Measurements from ENCODE around the gene SERPINA1. TPM values are rescaled to one million over a fixed set of nuclear protein-coding genes. Genes with fewer than 3 reads are reported as not detected.

Gene SERPINA1
- total and polyA plus RNA-seq, 4 donors = 10,220 to 47,972 (median 25,583) TPM

DNA sequence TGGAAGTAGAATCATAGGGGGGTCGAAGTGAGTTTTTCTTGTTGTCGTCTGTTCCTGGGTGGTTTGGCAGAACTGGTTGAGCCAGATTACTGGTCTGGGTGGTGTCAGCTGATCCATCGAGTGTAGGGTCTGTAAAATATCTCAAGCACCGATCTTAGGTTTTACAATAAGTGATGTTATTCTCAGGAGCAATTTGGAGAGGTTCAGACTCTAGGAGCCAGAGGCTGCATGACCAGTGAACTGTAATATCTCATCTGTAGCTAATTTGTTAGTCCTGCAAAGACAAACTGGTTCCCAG is 9.7 kb upstream of the SERPINA1 start:
- TF ChIP-seq, protein P1, sequence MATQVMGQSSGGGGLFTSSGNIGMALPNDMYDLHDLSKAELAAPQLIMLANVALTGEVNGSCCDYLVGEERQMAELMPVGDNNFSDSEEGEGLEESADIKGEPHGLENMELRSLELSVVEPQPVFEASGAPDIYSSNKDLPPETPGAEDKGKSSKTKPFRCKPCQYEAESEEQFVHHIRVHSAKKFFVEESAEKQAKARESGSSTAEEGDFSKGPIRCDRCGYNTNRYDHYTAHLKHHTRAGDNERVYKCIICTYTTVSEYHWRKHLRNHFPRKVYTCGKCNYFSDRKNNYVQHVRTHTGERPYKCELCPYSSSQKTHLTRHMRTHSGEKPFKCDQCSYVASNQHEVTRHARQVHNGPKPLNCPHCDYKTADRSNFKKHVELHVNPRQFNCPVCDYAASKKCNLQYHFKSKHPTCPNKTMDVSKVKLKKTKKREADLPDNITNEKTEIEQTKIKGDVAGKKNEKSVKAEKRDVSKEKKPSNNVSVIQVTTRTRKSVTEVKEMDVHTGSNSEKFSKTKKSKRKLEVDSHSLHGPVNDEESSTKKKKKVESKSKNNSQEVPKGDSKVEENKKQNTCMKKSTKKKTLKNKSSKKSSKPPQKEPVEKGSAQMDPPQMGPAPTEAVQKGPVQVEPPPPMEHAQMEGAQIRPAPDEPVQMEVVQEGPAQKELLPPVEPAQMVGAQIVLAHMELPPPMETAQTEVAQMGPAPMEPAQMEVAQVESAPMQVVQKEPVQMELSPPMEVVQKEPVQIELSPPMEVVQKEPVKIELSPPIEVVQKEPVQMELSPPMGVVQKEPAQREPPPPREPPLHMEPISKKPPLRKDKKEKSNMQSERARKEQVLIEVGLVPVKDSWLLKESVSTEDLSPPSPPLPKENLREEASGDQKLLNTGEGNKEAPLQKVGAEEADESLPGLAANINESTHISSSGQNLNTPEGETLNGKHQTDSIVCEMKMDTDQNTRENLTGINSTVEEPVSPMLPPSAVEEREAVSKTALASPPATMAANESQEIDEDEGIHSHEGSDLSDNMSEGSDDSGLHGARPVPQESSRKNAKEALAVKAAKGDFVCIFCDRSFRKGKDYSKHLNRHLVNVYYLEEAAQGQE (IDR thresholded peaks at IDR 0.05) = no peak
- TF ChIP-seq HNF4A (conservative IDR thresholded peaks at IDR 0.05) (no peak), RAD21 (IDR thresholded peaks at IDR 0.05) (no peak)
- TF ChIP-seq, protein P2, sequence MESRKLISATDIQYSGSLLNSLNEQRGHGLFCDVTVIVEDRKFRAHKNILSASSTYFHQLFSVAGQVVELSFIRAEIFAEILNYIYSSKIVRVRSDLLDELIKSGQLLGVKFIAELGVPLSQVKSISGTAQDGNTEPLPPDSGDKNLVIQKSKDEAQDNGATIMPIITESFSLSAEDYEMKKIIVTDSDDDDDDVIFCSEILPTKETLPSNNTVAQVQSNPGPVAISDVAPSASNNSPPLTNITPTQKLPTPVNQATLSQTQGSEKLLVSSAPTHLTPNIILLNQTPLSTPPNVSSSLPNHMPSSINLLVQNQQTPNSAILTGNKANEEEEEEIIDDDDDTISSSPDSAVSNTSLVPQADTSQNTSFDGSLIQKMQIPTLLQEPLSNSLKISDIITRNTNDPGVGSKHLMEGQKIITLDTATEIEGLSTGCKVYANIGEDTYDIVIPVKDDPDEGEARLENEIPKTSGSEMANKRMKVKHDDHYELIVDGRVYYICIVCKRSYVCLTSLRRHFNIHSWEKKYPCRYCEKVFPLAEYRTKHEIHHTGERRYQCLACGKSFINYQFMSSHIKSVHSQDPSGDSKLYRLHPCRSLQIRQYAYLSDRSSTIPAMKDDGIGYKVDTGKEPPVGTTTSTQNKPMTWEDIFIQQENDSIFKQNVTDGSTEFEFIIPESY (IDR thresholded peaks at IDR 0.05) = no peak
- no peak overlapping the region for H3K27ac ChIP-seq (ENCODE audit: low read depth in 1 of 2, low read length in 2 of 2)
- DNase-seq (ENCODE audit: low spot score) = no peak
- H3K9me3 ChIP-seq (ENCODE audit: control insufficient read depth in 4 of 4, low read length in 3 of 4) = no peaks in the 10 kb centered on the region
- 65% methylated on average over 4 of the region's 4 CpGs for WGBS
- no peak overlapping the region for H3K9ac ChIP-seq (ENCODE audit: low read depth in 1 of 2, low read length in 2 of 2)
- H3K36me3 ChIP-seq (ENCODE audit: control insufficient read depth in 4 of 4, insufficient read depth in 3 of 4, low read depth in 1 of 4, low read length in 3 of 4) = no peaks in the 10 kb centered on the region
- H3K27me3 ChIP-seq (ENCODE audit: control insufficient read depth in 4 of 4, insufficient read depth in 4 of 4, low read length in 3 of 4) = no peaks in the 10 kb centered on the region
- H3K4me3 ChIP-seq (ENCODE audit: low read depth in 1 of 3, low read length in 3 of 3) = no peak overlapping the region
- H3K4me1 ChIP-seq (ENCODE audit: control insufficient read depth in 4 of 4, insufficient read depth in 4 of 4, low read length in 3 of 4) = peaks cover 9 to 38% (median 33%) of the 10 kb centered on the region in 4 donors

DNA sequence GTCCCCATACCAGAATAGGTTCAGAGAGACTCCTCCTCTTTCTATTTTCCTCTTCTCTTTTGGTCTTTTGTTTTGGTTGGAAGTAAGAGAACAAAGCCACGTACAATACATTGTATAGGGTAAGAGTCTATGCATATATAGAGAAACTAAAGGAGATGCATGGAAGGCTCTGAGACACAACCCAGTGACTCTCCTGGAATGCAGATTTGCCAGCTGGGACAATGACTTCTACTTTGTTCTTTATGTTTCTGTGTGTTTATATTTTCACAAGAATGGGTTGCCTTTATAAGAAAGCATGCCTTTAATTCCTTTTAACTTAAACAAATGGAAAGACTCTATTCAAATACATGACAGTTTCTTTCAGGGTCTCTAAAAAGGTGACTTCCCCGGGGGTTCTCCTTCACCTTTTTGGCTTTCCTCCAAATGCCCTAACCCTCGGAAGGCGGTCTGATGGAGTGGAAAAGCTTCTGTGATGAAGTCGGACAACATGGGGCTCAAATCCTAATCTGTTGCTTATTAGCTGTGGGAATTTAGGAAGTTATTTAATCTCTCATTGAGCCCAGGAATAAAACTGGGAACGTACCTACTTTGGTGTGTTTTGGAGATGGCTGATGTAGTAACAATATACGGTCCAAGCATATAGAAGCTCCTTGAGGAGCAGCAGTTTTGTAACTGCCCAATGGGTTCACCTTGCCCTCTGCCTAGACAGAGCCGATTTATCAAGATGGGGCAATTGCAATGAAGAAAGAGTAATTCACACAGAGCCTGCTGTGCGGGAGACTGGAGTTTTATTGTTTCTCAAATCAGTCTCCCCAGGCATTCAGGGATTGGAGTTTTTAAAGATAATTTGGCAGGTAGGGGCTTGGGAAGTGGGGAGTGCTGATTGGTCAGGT is 9.1 kb upstream of the SERPINA1 start:
- DNase-seq (ENCODE audit: low spot score) = no peak
- H3K4me3 ChIP-seq (ENCODE audit: low read depth in 1 of 3, low read length in 3 of 3) = no peak overlapping the region
- WGBS = 79% methylated on average over 9 of the region's 9 CpGs
- H3K9ac ChIP-seq (ENCODE audit: low read depth in 1 of 2, low read length in 2 of 2) = no peak overlapping the region
- no peaks in the 10 kb centered on the region for H3K9me3 ChIP-seq (ENCODE audit: control insufficient read depth in 4 of 4, low read length in 3 of 4)
- H3K27ac ChIP-seq (ENCODE audit: low read depth in 1 of 2, low read length in 2 of 2) = no peak overlapping the region
- H3K36me3 ChIP-seq (ENCODE audit: control insufficient read depth in 4 of 4, insufficient read depth in 3 of 4, low read depth in 1 of 4, low read length in 3 of 4) = no peaks in the 10 kb centered on the region
- peaks cover 9 to 42% (median 34%) of the 10 kb centered on the region in 4 donors for H3K4me1 ChIP-seq (ENCODE audit: control insufficient read depth in 4 of 4, insufficient read depth in 4 of 4, low read length in 3 of 4)
- no peak for TF ChIP-seq TAF1 (conservative IDR thresholded peaks at IDR 0.05)
- H3K27me3 ChIP-seq (ENCODE audit: control insufficient read depth in 4 of 4, insufficient read depth in 4 of 4, low read length in 3 of 4) = no peaks in the 10 kb centered on the region

DNA sequence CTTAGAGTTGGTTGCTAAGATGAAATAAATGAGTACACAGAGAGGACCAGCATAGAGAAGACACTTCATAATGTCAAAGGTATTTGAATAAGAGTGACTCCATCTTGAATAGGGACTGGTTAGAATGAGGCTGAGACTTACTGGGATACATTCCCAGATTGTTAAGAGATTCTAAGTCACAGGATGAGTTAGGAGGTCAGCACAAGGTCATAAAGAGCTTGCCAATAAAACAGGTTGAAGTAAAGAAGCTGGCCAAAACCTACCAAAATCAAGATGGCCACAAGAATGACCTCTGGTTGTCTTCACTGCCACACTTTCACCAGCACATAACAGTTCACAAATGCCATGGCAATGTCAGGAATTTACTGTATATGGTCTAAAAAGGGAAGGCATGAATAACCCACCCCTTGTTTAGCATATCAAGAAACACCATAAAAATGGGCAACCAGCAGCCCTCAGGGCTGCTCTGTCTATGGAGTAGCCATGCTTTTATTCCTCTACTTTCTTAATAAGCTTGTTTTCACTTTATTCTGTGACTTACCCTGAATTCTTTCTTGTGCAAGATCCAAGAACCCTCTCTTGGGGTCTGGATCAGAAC is 8.3 kb upstream of the SERPINA1 start:
- Histone ChIP-seq H3K9ac (ENCODE audit: low read depth in 1 of 2, low read length in 2 of 2) (no peak overlapping the region), H3K9me3 (ENCODE audit: control insufficient read depth in 4 of 4, low read length in 3 of 4) (no peaks in the 10 kb centered on the region)

More for the DNA sequence above, 8.3 kb upstream of the SERPINA1 start:
- Histone ChIP-seq H3K4me3 (ENCODE audit: low read depth in 1 of 3, low read length in 3 of 3) (no peak overlapping the region), H3K27ac (ENCODE audit: low read depth in 1 of 2, low read length in 2 of 2) (peak overlapping the region; percentile 94 to 98), H3K27me3 (ENCODE audit: control insufficient read depth in 4 of 4, insufficient read depth in 4 of 4, low read length in 3 of 4) (no peaks in the 10 kb centered on the region), H3K4me1 (ENCODE audit: control insufficient read depth in 4 of 4, insufficient read depth in 4 of 4, low read length in 3 of 4) (peaks cover 11 to 49% (median 40%) of the 10 kb centered on the region in 4 donors), H3K36me3 (ENCODE audit: control insufficient read depth in 4 of 4, insufficient read depth in 3 of 4, low read depth in 1 of 4, low read length in 3 of 4) (no peaks in the 10 kb centered on the region)
- TF ChIP-seq FOXA1 (IDR thresholded peaks at IDR 0.05) (no peak), RAD21 (IDR thresholded peaks at IDR 0.05) (no peak), YY1 (IDR thresholded peaks at IDR 0.05) (no peak), GABPA (IDR thresholded peaks at IDR 0.05 in 1 of 2, conservative IDR thresholded peaks at IDR 0.05 in 1 of 2) (peak in 1 of 2 donors; percentile 6), RXRA (IDR thresholded peaks at IDR 0.05) (no peak), NR2F2 (IDR thresholded peaks at IDR 0.05) (no peak)
- no peak for DNase-seq (ENCODE audit: low spot score)
